Mammary epithelial cell (primary cell): ENCODE results near the gene COL1A2.

Experiments
- CTCF ChIP-seq, 2 donors: IDR thresholded peaks in 1 of 2; conservative IDR thresholded peaks in 1 of 2; 2 replicates each; pipeline ENCODE4 v1.5.1; 2011 to 2012; ENCODE audit warnings: inconsistent platforms in 2 of 2, low read length in 2 of 2, mild to moderate bottlenecking in 2 of 2, control low read depth in 1 of 2, low read depth in 1 of 2; ENCODE audit not compliant: insufficient read depth in 1 of 2; ENCODE audit errors: extremely low read depth in 1 of 2
- EZH2 ChIP-seq: IDR thresholded peaks from 2 replicates; pipeline ENCODE4 v1.6.1; 2012; ENCODE audit warnings: low read length, inconsistent platforms, borderline replicate concordance

DNA sequence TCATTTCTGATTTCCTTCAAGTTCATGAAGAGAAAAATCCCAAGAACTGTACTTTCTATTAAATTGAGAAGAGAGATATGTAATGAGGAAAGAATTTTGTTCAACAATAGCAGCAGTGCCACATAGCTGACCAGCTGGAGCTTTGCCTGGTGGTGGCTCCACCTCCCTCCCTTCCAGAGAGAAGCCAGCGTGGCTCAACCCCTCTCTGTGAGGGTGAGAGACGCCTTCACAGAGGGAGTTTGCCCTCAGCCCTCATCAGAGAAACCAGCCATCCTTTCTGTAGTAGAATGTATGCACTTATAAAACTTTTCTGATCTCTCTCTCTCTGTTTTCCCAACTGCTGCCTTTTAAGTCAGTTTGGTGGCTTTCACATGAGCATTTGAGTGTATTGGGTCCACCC lies 20.5 kb upstream of the COL1A2 start:
- TF ChIP-seq CTCF (conservative IDR thresholded peaks at IDR 0.05 in 1 of 2, IDR thresholded peaks at IDR 0.05 in 1 of 2; ENCODE audit: extremely low read depth in 1 of 2, insufficient read depth in 1 of 2, low read depth in 1 of 2, low read length in 2 of 2) (peak in 1 of 2 donors; percentile 6), EZH2 (no peak)
